Stomach (tissue), 9 donors: ENCODE results near the gene SLC41A3. TPM values are rescaled to one million over a fixed set of nuclear protein-coding genes. Genes with fewer than 3 reads are reported as not detected.
"Not testable (repeated sequence)": the region's sequence is repeated elsewhere in the genome, so short reads cannot be mapped to it uniquely, and the experiment has no call there.

ENCODE experiments used
- DNase-seq, 2 donors: peaks; one replicate each; pipeline versions ENCODE4 v3.0.0 to v3.0.0-alpha.2; 2013 to 2019
- H3K27ac ChIP-seq, 5 donors: fragments of 200-600 bp in 4 of 5; sonication (generic) in 4 of 5; one replicate each; pipeline ENCODE4 v1.5.1; 2013 to 2019; ENCODE audit warnings: mild to moderate bottlenecking in 1 of 5, moderate library complexity in 1 of 5
- H3K27me3 ChIP-seq, 3 donors: fragments of 200-600 bp; sonication (generic); one replicate each; pipeline ENCODE4 v1.5.1; 2017 to 2019; ENCODE audit warnings: mixed run types in 1 of 3
- H3K36me3 ChIP-seq, 4 donors: fragments of 200-600 bp; sonication (generic); 1 replicate in 3 of 4; 2 replicates in 1 of 4; pipeline ENCODE4 v1.5.1; 2016 to 2019
- H3K4me1 ChIP-seq, 4 donors: fragments of 200-600 bp; sonication (generic); one replicate each; pipeline ENCODE4 v1.5.1; 2016 to 2019
- H3K4me3 ChIP-seq, 4 donors: fragments of 200-600 bp; sonication (generic) in 3 of 4; one replicate each; pipeline ENCODE4 v1.5.1; 2016 to 2019; ENCODE audit warnings: mild to moderate bottlenecking in 1 of 4
- H3K9me3 ChIP-seq, 4 donors: fragments of 200-600 bp; sonication (generic); one replicate each; pipeline ENCODE4 v1.5.1; 2016 to 2019
- CTCF ChIP-seq, 7 experiments: fragments of 450-650 bp in 4 of 7; fragments of 200-600 bp in 3 of 7; sonication (generic) in 3 of 7; IDR thresholded peaks; one replicate each; pipeline ENCODE4 v1.5.1; 2016 to 2019; ENCODE audit warnings: antibody characterized with exemption in 7 of 7, control low read depth in 2 of 7, mild to moderate bottlenecking in 1 of 7
- EP300 ChIP-seq: sonication (generic); formaldehyde crosslinking; IDR thresholded peaks from one replicate; pipeline ENCODE4 v1.6.1; 2017; ENCODE audit warnings: antibody characterized with exemption
- POLR2A ChIP-seq, 4 donors: fragments of 450-650 bp; IDR thresholded peaks; one replicate each; pipeline ENCODE4 v1.6.1; 2016; ENCODE audit warnings: antibody characterized with exemption in 4 of 4, control low read depth in 2 of 4, mild to moderate bottlenecking in 1 of 4, moderate library complexity in 1 of 4
- POLR2AphosphoS5 ChIP-seq, 3 donors: sonication (generic); formaldehyde crosslinking; IDR thresholded peaks; one replicate each; pipeline ENCODE4 v1.6.1; 2016; ENCODE audit warnings: antibody characterized with exemption in 3 of 3
- WGBS, 5 donors: extraction: QIAGEN DNeasy Blood & Tissue Kit in 3 of 5; methylation state at CpG; one replicate each; pipeline versions ENCODE4 v1.1.5 to v1.1.7; 2013 to 2018; 5-methylcytosine and 5-hydroxymethylcytosine counted together
- intact Hi-C: fragments of 100-400 bp; cut with DNase I; formaldehyde crosslinking; loops from one replicate; pipeline ENCODE4 v1.15.1; 2023; ENCODE audit warnings: low total_unique reads
- polyA plus RNA-seq, 3 donors: library from polyadenylated mRNA; stranded (reverse); fragments of 200-250 nt; gene quantifications; one replicate each; pipeline ENCODE4 v1.2.3, GENCODE V29; 2013
- small RNA-seq, 4 donors: library from RNA; depleted of rRNA; stranded (forward); fragments of <200 nt; gene quantifications; one replicate each; pipeline ENCODE3, GENCODE V24; 2016
- total RNA-seq, 5 donors: library from RNA; depleted of rRNA; stranded (reverse); fragments of >200 nt; gene quantifications; one replicate each; pipeline versions ENCODE4 v1.1.0 to v1.2.3, GENCODE V29; 2014 to 2016
- donor health status: healthy with polysubstance abuse.
- donor health status: Bipolar disorder and iron deficiency.
- donor health status: healthy.

The SLC41A3 gene
- total and polyA plus RNA-seq, 8 donors, result 15.4 to 81.7 (median 27.9) TPM

GRCh38 chr3:125959317-125960065, 124.4 kb downstream of the SLC41A3 start:
- no peaks in the 10 kb centered on the region for H3K36me3 ChIP-seq
- H3K4me3 ChIP-seq, result no peak overlapping the region
- DNase-seq, result no peak
- peaks cover 0 to 7% (median 5%) of the 10 kb centered on the region in 4 donors for H3K4me1 ChIP-seq
- TF ChIP-seq POLR2A (IDR thresholded peaks at IDR 0.05) (no peak), EP300 (no peak), POLR2AphosphoS5 (IDR thresholded peaks at IDR 0.05) (no peak), CTCF (IDR thresholded peaks at IDR 0.05) (no peak)
- peaks cover 0 to 14% (median 3%) of the 10 kb centered on the region in 4 donors for H3K9me3 ChIP-seq
- peaks cover 0 to 74% (median 33%) of the 10 kb centered on the region in 3 donors for H3K27me3 ChIP-seq
- intact Hi-C loops, result no loop called here
- H3K27ac ChIP-seq, result no peak overlapping the region
- WGBS, 5 donors, result 93 to 97% (median 95%) methylated on average over 22 to 39 of the region's 39 CpGs

- 48 to 87% (median 73%) methylated on average over 23 to 46 of the region's 46 CpGs for WGBS, 5 donors
Measured at GRCh38 chr3:125958511-125959316, 125.2 kb downstream of the SLC41A3 start.

DNA sequence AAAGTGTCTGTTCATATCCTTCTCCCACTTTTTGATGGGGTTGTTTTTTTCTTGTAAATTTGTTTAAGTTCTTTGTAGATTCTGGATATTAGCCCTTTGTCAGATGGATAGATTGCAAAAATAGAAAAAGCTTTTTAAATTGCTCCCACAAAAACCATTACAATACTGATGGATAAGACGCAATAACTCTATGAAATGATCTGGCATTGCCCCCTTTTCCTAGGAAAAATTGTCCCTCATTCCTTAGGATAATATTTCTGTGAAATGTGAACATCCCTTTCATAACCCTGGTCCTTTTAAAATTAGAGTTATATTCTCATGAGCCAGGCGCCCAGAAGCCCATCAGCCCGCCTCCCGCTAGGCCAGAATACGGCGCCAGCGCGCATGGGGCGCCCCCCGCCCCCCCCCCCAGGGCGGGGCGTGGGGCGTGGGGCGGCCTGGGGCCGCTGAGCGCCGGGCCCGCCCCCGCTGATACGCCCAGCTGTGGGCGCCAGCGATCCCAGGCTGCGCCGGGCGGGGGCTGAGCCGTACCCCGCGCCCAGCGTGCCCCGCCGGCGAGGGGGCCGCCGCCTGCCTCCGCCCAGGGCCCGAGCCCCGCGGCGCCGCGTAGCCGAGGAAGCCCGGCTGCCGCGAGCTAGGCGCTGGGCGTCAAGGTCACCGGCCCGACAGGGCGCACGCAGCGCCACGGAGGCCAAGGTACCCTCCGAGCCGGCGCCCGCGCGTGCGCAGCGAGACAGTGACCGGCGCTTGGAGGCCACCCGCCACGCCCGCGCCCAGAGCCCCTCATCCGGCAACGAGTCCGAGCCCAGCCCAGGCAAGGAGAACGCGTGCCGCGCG, 126.0 kb downstream of the SLC41A3 start:
- no peak overlapping the region for H3K27ac ChIP-seq
- peak overlapping the region in 3 of 4 donors; percentile 14 to 31 (median 17) for H3K4me3 ChIP-seq
- peaks cover 0 to 7% (median 5%) of the 10 kb centered on the region in 4 donors for H3K4me1 ChIP-seq
- 8 to 38% (median 14%) methylated on average over 6 to 75 of the region's 75 CpGs for WGBS, 5 donors
- intact Hi-C loops, result no loop called here
- peak in 1 of 2 donors; percentile 49 for DNase-seq
- H3K36me3 ChIP-seq, result no peaks in the 10 kb centered on the region
- no peak for TF ChIP-seq POLR2A (IDR thresholded peaks at IDR 0.05)
- no peak for TF ChIP-seq CTCF (IDR thresholded peaks at IDR 0.05)
- no peak for TF ChIP-seq EP300
- no peak for TF ChIP-seq POLR2AphosphoS5 (IDR thresholded peaks at IDR 0.05)
- H3K27me3 ChIP-seq, result peaks cover 0 to 80% (median 30%) of the 10 kb centered on the region in 3 donors
- peaks cover 0 to 8% (median 0%) of the 10 kb centered on the region in 4 donors for H3K9me3 ChIP-seq

More at GRCh38 chr3:125958511-125959316, 125.2 kb downstream of the SLC41A3 start:
- DNase-seq, result no peak
- Histone ChIP-seq H3K36me3 (no peaks in the 10 kb centered on the region), H3K4me3 (peak overlapping the region in 2 of 4 donors; percentile 14 to 31), H3K27me3 (peaks cover 0 to 78% (median 30%) of the 10 kb centered on the region in 3 donors), H3K9me3 (peaks cover 0 to 8% (median 0%) of the 10 kb centered on the region in 4 donors), H3K27ac (no peak overlapping the region), H3K4me1 (peaks cover 0 to 7% (median 5%) of the 10 kb centered on the region in 4 donors)
- intact Hi-C loops, result no loop called here
- TF ChIP-seq POLR2AphosphoS5 (IDR thresholded peaks at IDR 0.05), result no peak

- H3K27ac ChIP-seq, H3K36me3 ChIP-seq, H3K9me3 ChIP-seq, DNase-seq, intact Hi-C loops, H3K4me1 ChIP-seq, H3K4me3 ChIP-seq: not testable (repeated sequence)
- peaks cover 0 to 75% (median 30%) of the 10 kb centered on the region in 3 donors for H3K27me3 ChIP-seq
- WGBS, 5 donors, result 83 to 96% (median 93%) methylated on average over 4 of the region's 4 CpGs
Measured at GRCh38 chr3:125957020-125957419, 126.9 kb downstream of the SLC41A3 start.

Small RNAs within 50 kb of the gene (small RNA-seq; reads per million reads assigned to genes)
- gene AC092903.1, result 0 reads per million in 4 donors

Other genes with a start within 250 kb of the SLC41A3 start
- not detected for gene ROPN1B, start 114.9 kb downstream of the SLC41A3 start, total RNA-seq
- under 1 TPM in 2 of 3 donors, not detected in 1; 0.13 to 0.31 TPM for gene ROPN1B, start 114.9 kb downstream of the SLC41A3 start, polyA plus RNA-seq
- gene ALDH1L1, start 96.5 kb upstream of the SLC41A3 start, total RNA-seq, result 10 to 100 TPM in 1 of 5 donors, 1 to 10 TPM in 4; 2.6 to 17.4 (median 5.9) TPM
- 1 to 10 TPM; 1.4 to 9.8 (median 4.4) TPM for gene ALDH1L1, start 96.5 kb upstream of the SLC41A3 start, polyA plus RNA-seq